ENCODE data around the gene PYDC1. TPM values are rescaled to one million over a fixed set of nuclear protein-coding genes. Genes with fewer than 3 reads are reported as not detected.
A peak's percentile ranks its signal among the peaks of the same experiment; 100 is the strongest.

PYDC1 gene
- total RNA-seq, 1 donor from 2014 or later = not detected

GRCh38 chr16:31186176-31186575, 30.8 kb downstream of the PYDC1 start:
- Mint-ChIP-seq H3K27me3 (ENCODE audit: low read depth) (no peaks in the 10 kb centered on the region), H3K36me3 (peaks cover 60% of the 10 kb centered on the region), H3K4me1 (peaks cover 29% of the 10 kb centered on the region), H3K4me3 (no peak overlapping the region), H3K27ac (no peak overlapping the region), H3K9me3 (no peaks in the 10 kb centered on the region)
- no peak for TF ChIP-seq CTCF (IDR thresholded peaks at IDR 0.05; ENCODE audit: unreplicated experiment)
- DNase-seq (ENCODE audit: low spot score in 2 of 2, unreplicated experiment in 2 of 2) = no peak

DNA sequence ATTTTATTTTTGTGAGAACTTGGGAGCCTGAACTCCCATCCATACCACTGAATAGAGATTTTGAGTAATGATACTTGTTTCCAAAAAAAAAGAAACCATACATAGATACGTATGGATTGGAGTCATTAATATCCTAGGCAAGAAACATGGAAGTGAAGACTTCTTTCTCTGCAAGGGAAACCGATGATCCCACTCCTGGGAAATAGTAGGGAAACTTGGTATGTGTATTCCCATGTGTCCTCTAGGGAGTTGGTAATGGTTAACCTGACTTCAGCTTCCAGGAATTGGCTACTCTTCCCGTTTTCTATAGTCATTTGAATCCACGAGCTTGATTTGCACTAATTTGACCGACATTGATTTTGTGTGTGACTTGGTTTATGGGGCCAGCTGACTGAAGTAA, 31.6 kb downstream of the PYDC1 start:
- Mint-ChIP-seq H3K9me3 (no peaks in the 10 kb centered on the region), H3K36me3 (peaks cover 52% of the 10 kb centered on the region), H3K4me3 (no peak overlapping the region), H3K27me3 (ENCODE audit: low read depth) (no peaks in the 10 kb centered on the region), H3K4me1 (peaks cover 31% of the 10 kb centered on the region), H3K27ac (no peak overlapping the region)
- TF ChIP-seq CTCF (IDR thresholded peaks at IDR 0.05; ENCODE audit: unreplicated experiment) = no peak
- DNase-seq (ENCODE audit: low spot score in 2 of 2, unreplicated experiment in 2 of 2) = no peak

GRCh38 chr16:31184888-31185287, 32.0 kb downstream of the PYDC1 start:
- no peak for DNase-seq (ENCODE audit: low spot score in 2 of 2, unreplicated experiment in 2 of 2)
- peaks cover 31% of the 10 kb centered on the region for H3K4me1 Mint-ChIP-seq
- no peak overlapping the region for H3K4me3 Mint-ChIP-seq
- H3K27ac Mint-ChIP-seq = peak overlapping the region; percentile 54
- H3K27me3 Mint-ChIP-seq (ENCODE audit: low read depth) = no peaks in the 10 kb centered on the region
- peaks cover 47% of the 10 kb centered on the region for H3K36me3 Mint-ChIP-seq
- no peaks in the 10 kb centered on the region for H3K9me3 Mint-ChIP-seq
- no peak for TF ChIP-seq CTCF (IDR thresholded peaks at IDR 0.05; ENCODE audit: unreplicated experiment)

- no peaks in the 10 kb centered on the region for H3K27me3 Mint-ChIP-seq (ENCODE audit: low read depth)
- no peak for DNase-seq (ENCODE audit: low spot score in 2 of 2, unreplicated experiment in 2 of 2)
- peak overlapping the region; percentile 42 for H3K27ac Mint-ChIP-seq
- no peak for TF ChIP-seq CTCF (IDR thresholded peaks at IDR 0.05; ENCODE audit: unreplicated experiment)
- peaks cover 35% of the 10 kb centered on the region for H3K4me1 Mint-ChIP-seq
- H3K9me3 Mint-ChIP-seq = no peaks in the 10 kb centered on the region
- peak overlapping the region; percentile 94 for H3K4me3 Mint-ChIP-seq
- peaks cover 37% of the 10 kb centered on the region for H3K36me3 Mint-ChIP-seq
Observed at GRCh38 chr16:31183432-31184428, 33.2 kb downstream of the PYDC1 start.

DNA sequence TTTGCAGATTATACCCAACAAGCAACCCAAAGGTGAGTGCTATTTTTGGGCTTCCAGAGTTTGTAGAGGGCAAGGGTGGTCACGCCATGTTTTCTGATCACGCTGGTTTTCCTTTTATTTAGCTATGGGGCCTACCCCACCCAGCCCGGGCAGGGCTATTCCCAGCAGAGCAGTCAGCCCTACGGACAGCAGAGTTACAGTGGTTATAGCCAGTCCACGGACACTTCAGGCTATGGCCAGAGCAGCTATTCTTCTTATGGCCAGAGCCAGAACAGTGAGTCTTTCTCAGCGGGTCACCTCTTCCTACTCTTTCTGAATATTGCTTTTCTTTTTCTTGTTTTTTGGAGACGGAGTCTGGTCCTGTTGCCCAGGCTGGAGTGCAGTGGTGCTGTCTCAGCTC, 34.5 kb downstream of the PYDC1 start:
- Mint-ChIP-seq H3K27me3 (ENCODE audit: low read depth) (no peaks in the 10 kb centered on the region), H3K4me3 (peak overlapping the region; percentile 94), H3K9me3 (no peaks in the 10 kb centered on the region), H3K36me3 (peaks cover 29% of the 10 kb centered on the region), H3K4me1 (peaks cover 35% of the 10 kb centered on the region), H3K27ac (peak overlapping the region; percentile 47)
- TF ChIP-seq CTCF (IDR thresholded peaks at IDR 0.05; ENCODE audit: unreplicated experiment) = no peak
- no peak for DNase-seq (ENCODE audit: low spot score in 2 of 2, unreplicated experiment in 2 of 2)

Data from mesothelial cell of epicardium (in vitro differentiated cells).